Measurements from ENCODE around the gene PLCB3. TPM values are rescaled to one million over a fixed set of nuclear protein-coding genes. Genes with fewer than 3 reads are reported as not detected.

The PLCB3 gene
- total RNA-seq, 1 experiment from 2014 or later: 69.0 TPM

DNA sequence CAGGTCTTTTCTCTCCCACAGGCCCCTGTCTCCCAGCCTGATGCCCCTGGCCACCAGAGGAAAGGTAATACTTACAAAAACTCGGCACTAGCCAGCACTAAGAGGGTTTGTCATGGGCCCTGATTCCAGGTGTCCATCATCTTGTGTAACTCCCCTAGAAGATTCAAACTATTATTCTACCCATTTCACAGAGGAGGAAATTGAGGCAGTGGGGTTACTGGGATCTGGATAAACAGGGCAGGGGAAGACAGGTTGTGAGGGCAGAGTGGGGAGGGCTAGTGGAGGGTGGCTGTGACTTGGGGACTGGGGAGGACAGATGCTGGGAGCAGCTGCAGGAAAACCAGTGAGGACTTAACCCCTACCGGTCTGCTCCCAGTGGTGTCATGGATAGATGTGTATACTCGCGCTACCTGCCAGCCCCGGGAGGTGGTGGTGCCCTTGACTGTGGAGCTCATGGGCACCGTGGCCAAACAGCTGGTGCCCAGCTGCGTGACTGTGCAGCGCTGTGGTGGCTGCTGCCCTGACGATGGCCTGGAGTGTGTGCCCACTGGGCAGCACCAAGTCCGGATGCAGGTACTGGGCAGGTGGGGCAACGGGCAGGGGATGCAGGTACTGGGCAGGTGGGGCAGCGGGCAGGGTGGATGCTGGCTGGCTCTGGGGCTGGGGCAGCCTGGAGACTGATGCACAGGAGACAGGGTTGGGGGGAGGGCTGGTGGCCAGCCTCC lies 15.7 kb upstream of the PLCB3 start:
- H3K4me3 ChIP-seq (ENCODE audit: low read length): peak overlapping the region; percentile 82
- H3F3A ChIP-seq (ENCODE audit: low read length, unreplicated experiment): peaks cover 15% of the 10 kb centered on the region
- H3K4me2 ChIP-seq (ENCODE audit: low read length): peak overlapping the region; percentile 94
- H3K9ac ChIP-seq (ENCODE audit: low read length): no peak overlapping the region
- no peaks in the 10 kb centered on the region for H3K27me3 ChIP-seq (ENCODE audit: low read length)
- ChIA-PET POLR2A (ENCODE audit: unreplicated experiment) (interaction anchor here (0.5 kb wide), 1 partner anchor 882 kb away, joined by 4 read pairs; the partner anchor contains the start of gene ZNHIT2), CTCF (interaction anchor here (0.6 kb wide), 1 partner anchor 69 kb away, joined by 4 read pairs; no protein-coding TSS in a partner anchor)
- TF ChIP-seq, protein P1, sequence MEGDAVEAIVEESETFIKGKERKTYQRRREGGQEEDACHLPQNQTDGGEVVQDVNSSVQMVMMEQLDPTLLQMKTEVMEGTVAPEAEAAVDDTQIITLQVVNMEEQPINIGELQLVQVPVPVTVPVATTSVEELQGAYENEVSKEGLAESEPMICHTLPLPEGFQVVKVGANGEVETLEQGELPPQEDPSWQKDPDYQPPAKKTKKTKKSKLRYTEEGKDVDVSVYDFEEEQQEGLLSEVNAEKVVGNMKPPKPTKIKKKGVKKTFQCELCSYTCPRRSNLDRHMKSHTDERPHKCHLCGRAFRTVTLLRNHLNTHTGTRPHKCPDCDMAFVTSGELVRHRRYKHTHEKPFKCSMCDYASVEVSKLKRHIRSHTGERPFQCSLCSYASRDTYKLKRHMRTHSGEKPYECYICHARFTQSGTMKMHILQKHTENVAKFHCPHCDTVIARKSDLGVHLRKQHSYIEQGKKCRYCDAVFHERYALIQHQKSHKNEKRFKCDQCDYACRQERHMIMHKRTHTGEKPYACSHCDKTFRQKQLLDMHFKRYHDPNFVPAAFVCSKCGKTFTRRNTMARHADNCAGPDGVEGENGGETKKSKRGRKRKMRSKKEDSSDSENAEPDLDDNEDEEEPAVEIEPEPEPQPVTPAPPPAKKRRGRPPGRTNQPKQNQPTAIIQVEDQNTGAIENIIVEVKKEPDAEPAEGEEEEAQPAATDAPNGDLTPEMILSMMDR (conservative IDR thresholded peaks at IDR 0.05; ENCODE audit: low read depth, low read length): no peak
- TF ChIP-seq EZH2 (IDR thresholded peaks at IDR 0.05; ENCODE audit: low read length, unreplicated experiment) (no peak), EZH2phosphoT487 (IDR thresholded peaks at IDR 0.05; ENCODE audit: borderline replicate concordance, low read length) (no peak)
- no peak for DNase-seq
- peaks cover 11% of the 10 kb centered on the region; the same call in 1 of the 2 replicates for H3K79me2 ChIP-seq (ENCODE audit: low read length)
- H3K9me3 ChIP-seq (ENCODE audit: low read length): no peaks in the 10 kb centered on the region
- H3K27ac ChIP-seq (ENCODE audit: low read length): no peak overlapping the region
- no peak for ATAC-seq
- peaks cover 53% of the 10 kb centered on the region for H3K4me1 ChIP-seq (ENCODE audit: insufficient read depth, low read length)
- H3K36me3 ChIP-seq (ENCODE audit: low read depth, low read length): no peaks in the 10 kb centered on the region; the same call in 1 of the 2 replicates
- BruUV-seq (replicated peaks): TSS peak; percentile 25
- H2AFZ ChIP-seq (ENCODE audit: low read length): no peak overlapping the region
- intact Hi-C loops (cut with micrococcal nuclease): no loop called here
- H4K20me1 ChIP-seq (ENCODE audit: low read length): no peaks in the 10 kb centered on the region
- H3K9me2 ChIP-seq (replicated peaks; ENCODE audit: low read length): no peaks in the 10 kb centered on the region

DNA sequence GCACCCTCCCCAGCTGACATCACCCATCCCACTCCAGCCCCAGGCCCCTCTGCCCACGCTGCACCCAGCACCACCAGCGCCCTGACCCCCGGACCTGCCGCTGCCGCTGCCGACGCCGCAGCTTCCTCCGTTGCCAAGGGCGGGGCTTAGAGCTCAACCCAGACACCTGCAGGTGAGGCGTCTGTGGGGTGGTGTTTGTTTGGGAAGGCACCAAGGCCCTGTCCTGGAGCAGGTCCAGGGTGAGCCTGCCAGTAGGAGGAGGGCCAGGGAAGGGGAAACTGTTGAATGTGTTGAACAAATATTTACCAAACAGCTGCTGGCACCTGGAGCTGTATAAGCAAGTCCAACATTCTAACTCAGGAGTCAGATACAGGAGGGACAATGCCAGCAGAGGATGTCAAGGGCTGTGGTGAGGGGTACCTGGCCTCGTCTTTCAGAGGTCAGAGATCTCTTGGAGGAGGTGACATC lies 13.8 kb upstream of the PLCB3 start:
- no peak overlapping the region for H3K9ac ChIP-seq (ENCODE audit: low read length)
- TF ChIP-seq EZH2phosphoT487 (IDR thresholded peaks at IDR 0.05; ENCODE audit: borderline replicate concordance, low read length) (no peak), EZH2 (IDR thresholded peaks at IDR 0.05; ENCODE audit: low read length, unreplicated experiment) (no peak)
- TF ChIP-seq, protein P1 (conservative IDR thresholded peaks at IDR 0.05; ENCODE audit: low read depth, low read length): no peak
- DNase-seq (peak; percentile 95), ATAC-seq (peak; percentile 8)
- H3K4me1 ChIP-seq (ENCODE audit: insufficient read depth, low read length): peaks cover 56% of the 10 kb centered on the region
- peaks cover 16% of the 10 kb centered on the region for H3K79me2 ChIP-seq (ENCODE audit: low read length)
- peak overlapping the region; percentile 66 for H3K4me2 ChIP-seq (ENCODE audit: low read length)
- H4K20me1 ChIP-seq (ENCODE audit: low read length): no peaks in the 10 kb centered on the region
- no peaks in the 10 kb centered on the region; the same call in 1 of the 2 replicates for H3K36me3 ChIP-seq (ENCODE audit: low read depth, low read length)
- peaks cover 16% of the 10 kb centered on the region for H3F3A ChIP-seq (ENCODE audit: low read length, unreplicated experiment)
- BruUV-seq (replicated peaks): no TSS peak
- H2AFZ ChIP-seq (ENCODE audit: low read length): no peak overlapping the region
- no peaks in the 10 kb centered on the region for H3K27me3 ChIP-seq (ENCODE audit: low read length)
- POLR2A ChIA-PET (ENCODE audit: unreplicated experiment): interaction anchor here (1.0 kb wide), 1 partner anchor 9 kb away, joined by 12 read pairs; the partner anchor contains the start of gene PPP1R14B
- H3K9me3 ChIP-seq (ENCODE audit: low read length): no peaks in the 10 kb centered on the region
- no peak overlapping the region for H3K27ac ChIP-seq (ENCODE audit: low read length)
- intact Hi-C loops (cut with micrococcal nuclease): no loop called here
- H3K4me3 ChIP-seq (ENCODE audit: low read length): peak overlapping the region; percentile 20; the same call in 1 of the 2 replicates
- CTCF ChIA-PET: interaction anchor here (1.1 to 1.2 kb wide), 3 partner anchors 8 to 39 kb away, joined by 3 to 4 read pairs (median 3); no protein-coding TSS in a partner anchor
- no peaks in the 10 kb centered on the region for H3K9me2 ChIP-seq (replicated peaks; ENCODE audit: low read length)
